Esophagus squamous epithelium (tissue), 5 donors: ENCODE data around the gene IRF2BP2. TPM values are rescaled to one million over a fixed set of nuclear protein-coding genes. Genes with fewer than 3 reads are reported as not detected.

ENCODE experiments used
- DNase-seq: peaks from one replicate; lab custom pipeline; 2025; lab: John Stamatoyannopoulos, UW
- H3K27ac ChIP-seq, 4 donors: fragments of 200-600 bp; sonication (generic); one replicate each; pipeline ENCODE4 v1.5.1; 2016 to 2019; ENCODE audit warnings: mild to moderate bottlenecking in 1 of 4
- H3K27me3 ChIP-seq, 4 donors: fragments of 200-600 bp; sonication (generic); 1 replicate in 3 of 4; 2 replicates in 1 of 4; pipeline versions ENCODE4 v1.5.1 to v1.6.0; 2017 to 2021; ENCODE audit warnings: antibody characterized with exemption in 1 of 4
- H3K36me3 ChIP-seq, 3 donors: fragments of 200-600 bp; sonication (generic); one replicate each; pipeline ENCODE4 v1.5.1; 2016 to 2019
- H3K4me1 ChIP-seq, 3 donors: fragments of 200-600 bp; sonication (generic); one replicate each; pipeline ENCODE4 v1.5.1; 2017 to 2019
- H3K4me3 ChIP-seq, 4 donors: fragments of 200-600 bp; sonication (generic); 1 replicate in 3 of 4; 2 replicates in 1 of 4; pipeline ENCODE4 v1.5.1; 2016 to 2019; ENCODE audit warnings: mild to moderate bottlenecking in 2 of 4, moderate library complexity in 1 of 4
- H3K9me3 ChIP-seq, 3 donors: fragments of 200-600 bp; sonication (generic); one replicate each; pipeline ENCODE4 v1.5.1; 2016 to 2019
- POLR2A ChIP-seq, 4 donors: fragments of 450-650 bp; IDR thresholded peaks; one replicate each; pipeline ENCODE4 v1.6.1; 2017; ENCODE audit warnings: antibody characterized with exemption in 4 of 4, mild to moderate bottlenecking in 4 of 4, moderate library complexity in 3 of 4
- WGBS, 2 donors: methylation state at CpG; one replicate each; pipeline ENCODE4 v1.1.5; 2018; 5-methylcytosine and 5-hydroxymethylcytosine counted together
- intact Hi-C: fragments of 100-400 bp; cut with DNase I; formaldehyde crosslinking; loops from one replicate; pipeline ENCODE4 v1.15.0; 2022
- total RNA-seq, 4 donors: library from RNA; depleted of rRNA; stranded (reverse); fragments of >200 nt; gene quantifications; one replicate each; pipeline ENCODE4 v1.1.0, GENCODE V29; 2016
- TF ChIP-seq, protein P1 (sequence below), 6 experiments: fragments of 450-650 bp in 4 of 6; fragments of 200-600 bp in 2 of 6; sonication (generic) in 2 of 6; IDR thresholded peaks; one replicate each; pipeline ENCODE4 v1.5.1; 2016 to 2019; ENCODE audit warnings: antibody characterized with exemption in 6 of 6, mild to moderate bottlenecking in 4 of 6, moderate library complexity in 4 of 6
- donor health status: DM: yes; HTN: yes; CAD: no.

IRF2BP2 gene
- total RNA-seq, 4 donors from 2014 or later = 52.5 to 66.8 (median 57.6) TPM

DNA sequence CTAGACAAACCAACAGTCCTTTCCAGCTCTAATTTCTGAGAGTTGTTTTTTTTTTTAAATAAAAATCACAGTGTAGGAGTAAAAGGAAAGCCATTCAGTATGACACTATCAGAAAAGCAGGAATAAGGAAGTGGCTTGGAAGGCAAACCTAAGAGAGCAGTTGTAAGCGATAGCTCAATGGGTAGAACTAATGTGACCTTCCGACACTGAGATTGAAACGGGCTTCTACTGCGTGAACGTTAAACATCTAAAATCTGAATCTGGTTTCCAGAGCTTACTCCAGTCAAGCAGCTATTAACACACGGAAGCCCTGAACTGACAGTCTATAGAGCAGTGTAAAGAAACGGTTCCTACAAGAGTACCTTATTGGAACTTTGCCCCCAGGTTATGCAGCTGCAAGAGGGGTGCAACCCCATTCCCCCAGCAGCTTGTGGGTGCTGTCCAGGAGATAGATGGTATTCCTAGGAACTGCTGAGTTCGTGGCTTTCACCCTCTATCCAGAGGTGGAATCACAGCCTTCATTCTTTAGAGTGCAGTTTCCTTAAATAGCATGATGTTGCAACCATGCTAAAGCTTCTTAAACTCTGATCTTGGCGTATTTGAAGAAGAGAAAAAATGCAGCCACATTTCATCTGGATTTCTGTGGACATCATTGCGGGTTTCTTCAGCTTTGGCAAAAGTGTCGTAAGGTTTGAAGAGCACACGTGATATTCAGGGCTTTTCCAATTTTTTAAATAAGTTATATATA lies 3.3 kb upstream of the IRF2BP2 start:
- intact Hi-C loops = loop anchor here (10.0 kb wide), 1 partner anchor 381 kb away; no protein-coding TSS in a partner anchor
- H3K27ac ChIP-seq = peak overlapping the region; percentile 99 to 100 (median 100)
- H3K9me3 ChIP-seq = no peaks in the 10 kb centered on the region
- H3K4me3 ChIP-seq = peak overlapping the region in 3 of 4 donors; percentile 27 to 90 (median 67)
- DNase-seq = no peak
- H3K27me3 ChIP-seq = no peaks in the 10 kb centered on the region
- H3K4me1 ChIP-seq = peaks cover 40 to 64% (median 42%) of the 10 kb centered on the region in 3 donors
- 14 to 18% methylated on average over 12 of the region's 12 CpGs for WGBS, 2 donors
- H3K36me3 ChIP-seq = peaks cover 0 to 6% (median 5%) of the 10 kb centered on the region in 3 donors
- no peak for TF ChIP-seq POLR2A (IDR thresholded peaks at IDR 0.05)
- TF ChIP-seq, protein P1, sequence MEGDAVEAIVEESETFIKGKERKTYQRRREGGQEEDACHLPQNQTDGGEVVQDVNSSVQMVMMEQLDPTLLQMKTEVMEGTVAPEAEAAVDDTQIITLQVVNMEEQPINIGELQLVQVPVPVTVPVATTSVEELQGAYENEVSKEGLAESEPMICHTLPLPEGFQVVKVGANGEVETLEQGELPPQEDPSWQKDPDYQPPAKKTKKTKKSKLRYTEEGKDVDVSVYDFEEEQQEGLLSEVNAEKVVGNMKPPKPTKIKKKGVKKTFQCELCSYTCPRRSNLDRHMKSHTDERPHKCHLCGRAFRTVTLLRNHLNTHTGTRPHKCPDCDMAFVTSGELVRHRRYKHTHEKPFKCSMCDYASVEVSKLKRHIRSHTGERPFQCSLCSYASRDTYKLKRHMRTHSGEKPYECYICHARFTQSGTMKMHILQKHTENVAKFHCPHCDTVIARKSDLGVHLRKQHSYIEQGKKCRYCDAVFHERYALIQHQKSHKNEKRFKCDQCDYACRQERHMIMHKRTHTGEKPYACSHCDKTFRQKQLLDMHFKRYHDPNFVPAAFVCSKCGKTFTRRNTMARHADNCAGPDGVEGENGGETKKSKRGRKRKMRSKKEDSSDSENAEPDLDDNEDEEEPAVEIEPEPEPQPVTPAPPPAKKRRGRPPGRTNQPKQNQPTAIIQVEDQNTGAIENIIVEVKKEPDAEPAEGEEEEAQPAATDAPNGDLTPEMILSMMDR (IDR thresholded peaks at IDR 0.05) = no peak

DNA sequence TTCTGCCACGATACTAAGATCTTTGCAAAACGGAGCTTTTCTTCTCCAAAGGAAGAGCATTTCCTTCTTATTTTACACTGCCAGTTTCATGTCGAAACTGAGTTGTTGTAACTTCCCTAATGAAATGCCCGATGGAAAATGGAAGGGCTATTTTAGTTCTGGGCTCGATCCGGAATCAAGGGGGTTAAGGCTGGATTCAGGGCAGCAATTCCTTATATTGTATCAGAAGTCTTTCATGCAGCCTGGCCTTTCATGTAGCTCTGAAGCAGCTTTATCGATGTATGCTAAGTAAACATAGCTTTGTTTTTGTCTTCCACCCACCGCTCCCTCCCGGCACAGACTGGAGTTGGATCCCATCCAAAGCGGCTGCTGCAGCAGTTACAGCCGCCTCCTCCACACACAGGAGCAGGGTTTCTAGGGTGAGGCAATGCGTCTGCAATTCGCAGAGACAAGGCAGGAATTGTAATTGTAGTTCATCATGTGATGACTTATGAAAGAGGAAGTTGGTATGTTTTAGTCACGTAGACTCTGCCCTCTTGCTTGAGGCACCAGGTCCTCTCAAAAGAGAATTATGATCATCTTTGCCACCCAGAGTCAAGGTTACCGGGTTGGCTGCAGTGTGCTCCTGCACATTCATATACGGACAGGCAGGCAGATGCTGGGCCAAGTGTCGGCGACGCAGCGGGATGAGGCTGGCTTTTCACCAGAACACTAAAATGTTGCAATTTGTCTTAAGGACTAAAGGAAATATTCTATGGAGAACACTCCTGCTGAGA lies 2.6 kb upstream of the IRF2BP2 start:
- H3K27ac ChIP-seq = peak overlapping the region; percentile 99 to 100 (median 100)
- H3K4me3 ChIP-seq = peak overlapping the region in 3 of 4 donors; percentile 27 to 90 (median 67)
- DNase-seq = peak; percentile 55
- intact Hi-C loops = loop anchor here (10.0 kb wide), 1 partner anchor 382 kb away; no protein-coding TSS in a partner anchor
- H3K4me1 ChIP-seq = peaks cover 34 to 58% (median 42%) of the 10 kb centered on the region in 3 donors
- TF ChIP-seq, protein P1 (IDR thresholded peaks at IDR 0.05) = peak in 1 of 6 experiments; percentile 6
- peak in 3 of 4 donors; percentile 31 to 80 (median 68) for TF ChIP-seq POLR2A (IDR thresholded peaks at IDR 0.05)
- H3K27me3 ChIP-seq = no peaks in the 10 kb centered on the region
- 1 to 2% methylated on average over 16 to 18 of the region's 20 CpGs for WGBS, 2 donors
- H3K9me3 ChIP-seq = no peaks in the 10 kb centered on the region
- H3K36me3 ChIP-seq = peaks cover under 1 to 8% (median 7%) of the 10 kb centered on the region in 3 donors

DNA sequence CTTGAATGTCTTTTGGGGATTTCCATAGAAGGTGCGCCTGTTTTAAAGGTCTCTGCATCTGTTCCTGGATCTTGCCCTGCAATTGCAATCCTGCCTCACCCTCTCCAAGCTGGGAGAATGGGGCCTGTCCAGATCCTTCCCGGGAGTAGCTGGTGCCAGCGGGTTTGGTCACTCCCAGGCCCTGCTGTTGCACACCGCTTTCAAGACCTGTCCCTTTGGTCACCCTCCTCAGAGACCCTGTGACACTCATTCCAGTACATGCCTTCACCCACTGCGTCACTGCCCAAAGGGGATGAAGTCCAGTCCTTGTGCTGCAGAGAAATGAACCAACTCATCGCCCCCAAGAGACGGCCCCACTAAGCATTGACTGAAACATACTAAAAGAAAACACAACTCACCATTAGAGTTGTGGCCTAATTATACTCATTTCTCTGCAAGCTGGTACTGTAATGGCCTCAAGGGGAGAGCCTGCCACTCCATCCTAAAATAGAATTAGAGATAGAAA lies 1.9 kb upstream of the IRF2BP2 start:
- H3K4me1 ChIP-seq = peaks cover 34 to 58% (median 42%) of the 10 kb centered on the region in 3 donors
- TF ChIP-seq, protein P1 (IDR thresholded peaks at IDR 0.05) = no peak
- TF ChIP-seq POLR2A (IDR thresholded peaks at IDR 0.05) = no peak
- intact Hi-C loops = loop anchor here (10.0 kb wide), 1 partner anchor 383 kb away; no protein-coding TSS in a partner anchor
- H3K27ac ChIP-seq = peak overlapping the region; percentile 99 to 100 (median 100)
- H3K27me3 ChIP-seq = no peaks in the 10 kb centered on the region
- peak overlapping the region in 3 of 4 donors; percentile 27 to 90 (median 67) for H3K4me3 ChIP-seq
- peaks cover 6 to 14% (median 13%) of the 10 kb centered on the region in 3 donors for H3K36me3 ChIP-seq
- DNase-seq = no peak
- WGBS, 2 donors = 11 to 26% methylated on average over 3 to 7 of the region's 7 CpGs
- no peaks in the 10 kb centered on the region for H3K9me3 ChIP-seq

DNA sequence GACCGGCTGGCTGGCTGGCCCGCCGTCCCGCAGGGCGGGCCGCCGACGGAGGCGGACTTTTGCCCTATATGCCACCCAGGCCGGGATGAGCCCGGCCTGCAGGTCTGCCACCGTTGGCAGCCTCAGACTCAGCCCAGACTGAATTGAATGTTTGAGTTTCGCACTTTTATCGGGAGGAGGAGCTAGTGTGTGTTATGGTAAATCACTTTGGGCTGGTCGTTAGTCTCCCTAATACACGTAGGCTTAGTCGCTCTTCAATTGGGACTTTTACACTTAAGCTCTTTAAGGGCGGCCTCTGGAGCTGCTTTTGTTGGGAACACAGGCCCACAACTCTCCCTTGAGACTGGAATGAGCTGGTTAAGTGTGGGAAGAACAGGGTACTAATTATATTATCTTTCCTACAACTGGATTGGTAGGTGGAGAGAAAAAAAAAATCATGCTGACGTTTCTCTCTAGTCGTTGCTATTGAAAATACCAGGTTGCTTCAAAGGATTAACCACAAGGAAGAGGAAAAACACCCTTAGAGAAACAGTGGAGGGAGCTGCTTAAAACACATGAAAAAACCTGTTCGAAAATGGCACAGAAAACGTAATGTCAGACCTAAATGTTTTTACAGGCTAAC lies 1.4 kb upstream of the IRF2BP2 start:
- H3K27ac ChIP-seq = peak overlapping the region; percentile 99 to 100 (median 100)
- H3K27me3 ChIP-seq = no peaks in the 10 kb centered on the region
- H3K4me1 ChIP-seq = peaks cover 30 to 58% (median 36%) of the 10 kb centered on the region in 3 donors
- no peak for DNase-seq
- no peaks in the 10 kb centered on the region for H3K9me3 ChIP-seq
- H3K4me3 ChIP-seq = peak overlapping the region; percentile 50 to 90 (median 66)
- 5% methylated on average over 10 to 13 of the region's 22 CpGs for WGBS, 2 donors
- TF ChIP-seq, protein P1 (IDR thresholded peaks at IDR 0.05) = no peak
- peak in 1 of 4 donors; percentile 15 for TF ChIP-seq POLR2A (IDR thresholded peaks at IDR 0.05)
- peaks cover 6 to 20% (median 17%) of the 10 kb centered on the region in 3 donors for H3K36me3 ChIP-seq
- intact Hi-C loops = loop anchor here (10.0 kb wide), 1 partner anchor 383 kb away; no protein-coding TSS in a partner anchor
